GM23338 (cell line): ENCODE results near the gene KBTBD12. TPM values are rescaled to one million over a fixed set of nuclear protein-coding genes. Genes with fewer than 3 reads are reported as not detected.

Experiments used
- ATAC-seq: fragments of 200-7000 bp; cut with Tn5 transposase; 3 replicates; pipeline ENCODE4 v1.9.1; 2020
- DNase-seq: peaks from one replicate; pipeline ENCODE4 v3.0.0-alpha.2; 2015; ENCODE audit warnings: low spot score
- H2AFZ ChIP-seq: fragments of 200-600 bp; sonication (generic); 2 replicates; pipeline ENCODE4 v1.8.0; 2016; ENCODE audit warnings: antibody characterized with exemption, mild to moderate bottlenecking, moderate library complexity
- H3F3A ChIP-seq: fragments of 200-600 bp; sonication (generic); replicated peaks from 2 replicates; pipeline ENCODE4 v1.8.0; 2017; ENCODE audit warnings: antibody characterized with exemption, mixed run types, low read depth
- H3K27ac ChIP-seq: fragments of 200-600 bp; sonication (generic); 2 replicates; pipeline ENCODE4 v1.6.1; 2016; ENCODE audit warnings: low read depth
- H3K27me3 ChIP-seq: fragments of 200-600 bp; sonication (generic); 2 replicates; pipeline ENCODE4 v1.8.0; 2016; ENCODE audit warnings: mild to moderate bottlenecking, mixed run types, moderate library complexity; ENCODE audit not compliant: insufficient read depth
- H3K36me3 ChIP-seq: fragments of 200-600 bp; sonication (generic); 2 replicates; pipeline ENCODE4 v1.8.0; 2016; ENCODE audit warnings: mild to moderate bottlenecking; ENCODE audit not compliant: insufficient read depth
- H3K4me1 ChIP-seq: fragments of 200-600 bp; sonication (generic); 2 replicates; pipeline ENCODE4 v1.8.0; 2016; ENCODE audit warnings: mild to moderate bottlenecking, moderate library complexity; ENCODE audit not compliant: insufficient read depth
- H3K4me2 ChIP-seq: fragments of 200-600 bp; sonication (generic); 2 replicates; pipeline ENCODE4 v1.7.1; 2017; ENCODE audit warnings: mixed run types
- H3K4me3 ChIP-seq: fragments of 200-600 bp; sonication (generic); 2 replicates; pipeline ENCODE4 v1.6.1; 2016; ENCODE audit warnings: mixed run types
- H3K79me2 ChIP-seq: fragments of 200-600 bp; sonication (generic); replicated peaks from 2 replicates; pipeline ENCODE4 v1.8.0; 2017; ENCODE audit warnings: mild to moderate bottlenecking; ENCODE audit not compliant: insufficient read depth
- H3K9me2 ChIP-seq: fragments of 200-600 bp; sonication (generic); 2 replicates; pipeline ENCODE4 v1.8.0; 2017; ENCODE audit not compliant: insufficient read depth
- H4K20me1 ChIP-seq: fragments of 200-600 bp; sonication (generic); replicated peaks from 2 replicates; pipeline ENCODE4 v1.8.0; 2017; ENCODE audit warnings: mild to moderate bottlenecking; ENCODE audit not compliant: insufficient read depth
- H3K27ac Mint-ChIP-seq: 2 replicates; pipeline ENCODE4 v1.8.0; 2020; ENCODE audit warnings: inconsistent platforms, mild to moderate bottlenecking, moderate library complexity, mixed read lengths
- H3K27me3 Mint-ChIP-seq: 3 replicates; pipeline ENCODE4 v1.8.0; 2022; ENCODE audit warnings: low read depth, mild to moderate bottlenecking, moderate library complexity, mixed read lengths, inconsistent platforms; ENCODE audit not compliant: insufficient read depth, poor library complexity
- H3K36me3 Mint-ChIP-seq: 3 replicates; pipeline ENCODE4 v1.8.0; 2021; ENCODE audit warnings: low read depth, mild to moderate bottlenecking, inconsistent platforms, moderate library complexity, mixed read lengths
- H3K4me1 Mint-ChIP-seq: 3 replicates; pipeline ENCODE4 v1.8.0; 2020; ENCODE audit warnings: mild to moderate bottlenecking, inconsistent platforms, mixed read lengths
- H3K4me3 Mint-ChIP-seq: 3 replicates; pipeline ENCODE4 v1.8.0; 2021; ENCODE audit warnings: moderate library complexity, mild to moderate bottlenecking, inconsistent platforms, mixed read lengths
- H3K9me3 Mint-ChIP-seq: 3 replicates; pipeline ENCODE4 v1.8.0; 2020; ENCODE audit warnings: moderate library complexity, mild to moderate bottlenecking, inconsistent platforms, mixed read lengths
- CREB1 ChIP-seq: fragments of 250-450 bp; sonication (Bioruptor Pico); IDR thresholded peaks from 2 replicates; pipeline ENCODE4 v1.5.0; 2020; ENCODE audit warnings: low read depth, mild to moderate bottlenecking, moderate library complexity
- EZH2 ChIP-seq: fragments of 200-600 bp; sonication (generic); IDR thresholded peaks from one replicate; pipeline ENCODE4 v1.8.0; 2017; ENCODE audit warnings: antibody characterized with exemption, mild to moderate bottlenecking, low read depth; ENCODE audit not compliant: unreplicated experiment
- EZH2phosphoT487 ChIP-seq: fragments of 200-600 bp; sonication (generic); IDR thresholded peaks from one replicate; pipeline ENCODE4 v1.8.1; 2018; ENCODE audit warnings: antibody characterized with exemption; ENCODE audit not compliant: unreplicated experiment
- JUNB ChIP-seq: IDR thresholded peaks from one replicate; pipeline ENCODE4 v1.6.1; 2016; ENCODE audit warnings: antibody characterized with exemption; ENCODE audit not compliant: unreplicated experiment
- NANOG ChIP-seq: IDR thresholded peaks from 2 replicates; pipeline ENCODE4 v1.6.1; 2016; ENCODE audit warnings: antibody characterized with exemption, borderline replicate concordance
- POLR2AphosphoS5 ChIP-seq: IDR thresholded peaks from 2 replicates; pipeline ENCODE4 v1.6.1; 2016; ENCODE audit warnings: antibody characterized with exemption, low read depth
- ZNF114 ChIP-seq: fragments of 250-450 bp; sonication (Bioruptor Pico); IDR thresholded peaks from 2 replicates; pipeline ENCODE4 v1.5.0; 2020; ENCODE audit warnings: mild to moderate bottlenecking, moderate library complexity
- ZNF331 ChIP-seq: fragments of 250-450 bp; sonication (Bioruptor Pico); IDR thresholded peaks from 2 replicates; pipeline ENCODE4 v1.5.0; 2020; ENCODE audit warnings: low read depth, mild to moderate bottlenecking, moderate library complexity
- polyA plus RNA-seq: library from polyadenylated mRNA; unstranded; fragments of >200 nt; fragmentation: Nextera tagmentation; extraction: Ambion mirVana; gene quantifications from 2 replicates; pipeline ENCODE4 v1.2.1, GENCODE V29; 2016
- total RNA-seq: library from RNA; depleted of rRNA; stranded (reverse); fragments of >200 nt; shearing (Covaris generic); gene quantifications from 2 replicates; pipeline ENCODE4 v1.2.3, GENCODE V29; 2014
- TF ChIP-seq, protein P1 (sequence below), 2 experiments: fragments of 200-600 bp in 1 of 2; sonication (generic) in 1 of 2; conservative IDR thresholded peaks; 2 replicates each; pipeline versions ENCODE4 v1.5.1 to v1.6.1; 2016 to 2017; ENCODE audit warnings: antibody characterized with exemption in 2 of 2, low read depth in 2 of 2, mild to moderate bottlenecking in 2 of 2, moderate library complexity in 1 of 2
- TF ChIP-seq, protein P2 (sequence below): IDR thresholded peaks from 2 replicates; pipeline ENCODE4 v1.6.1; 2016; ENCODE audit warnings: antibody characterized with exemption
- TF ChIP-seq, protein P3 (sequence below): fragments of 250-450 bp; sonication (Bioruptor Pico); IDR thresholded peaks from 2 replicates; pipeline ENCODE4 v1.5.0; 2020; ENCODE audit warnings: mild to moderate bottlenecking, moderate library complexity

The KBTBD12 gene
- total and polyA plus RNA-seq, 2 experiments from 2014 or later, result 0.53 to 0.69 TPM

DNA sequence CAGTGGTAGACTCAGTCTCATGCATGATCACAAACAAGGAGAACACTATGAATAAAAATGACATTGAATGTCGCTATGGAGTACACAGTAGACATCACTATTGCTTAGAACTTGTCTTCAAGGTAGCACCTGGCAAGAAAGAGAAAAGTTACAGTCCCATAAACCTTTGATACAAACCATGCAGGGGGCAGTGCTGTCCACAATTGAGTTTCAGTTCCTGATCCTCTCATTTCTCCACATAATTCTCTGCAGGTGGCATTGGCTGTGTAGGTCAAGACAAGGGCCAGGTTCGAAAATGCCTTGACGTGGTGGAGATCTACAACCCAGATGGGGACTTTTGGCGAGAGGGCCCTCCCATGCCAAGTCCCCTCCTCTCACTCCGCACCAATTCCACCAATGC lies 47.9 kb downstream of the KBTBD12 start (continued):
- TF ChIP-seq, protein P1, sequence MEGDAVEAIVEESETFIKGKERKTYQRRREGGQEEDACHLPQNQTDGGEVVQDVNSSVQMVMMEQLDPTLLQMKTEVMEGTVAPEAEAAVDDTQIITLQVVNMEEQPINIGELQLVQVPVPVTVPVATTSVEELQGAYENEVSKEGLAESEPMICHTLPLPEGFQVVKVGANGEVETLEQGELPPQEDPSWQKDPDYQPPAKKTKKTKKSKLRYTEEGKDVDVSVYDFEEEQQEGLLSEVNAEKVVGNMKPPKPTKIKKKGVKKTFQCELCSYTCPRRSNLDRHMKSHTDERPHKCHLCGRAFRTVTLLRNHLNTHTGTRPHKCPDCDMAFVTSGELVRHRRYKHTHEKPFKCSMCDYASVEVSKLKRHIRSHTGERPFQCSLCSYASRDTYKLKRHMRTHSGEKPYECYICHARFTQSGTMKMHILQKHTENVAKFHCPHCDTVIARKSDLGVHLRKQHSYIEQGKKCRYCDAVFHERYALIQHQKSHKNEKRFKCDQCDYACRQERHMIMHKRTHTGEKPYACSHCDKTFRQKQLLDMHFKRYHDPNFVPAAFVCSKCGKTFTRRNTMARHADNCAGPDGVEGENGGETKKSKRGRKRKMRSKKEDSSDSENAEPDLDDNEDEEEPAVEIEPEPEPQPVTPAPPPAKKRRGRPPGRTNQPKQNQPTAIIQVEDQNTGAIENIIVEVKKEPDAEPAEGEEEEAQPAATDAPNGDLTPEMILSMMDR (conservative IDR thresholded peaks at IDR 0.05; ENCODE audit: low read depth in 2 of 2), result no peak
- no peak for TF ChIP-seq EZH2phosphoT487
- TF ChIP-seq NANOG, result no peak
- no peak for TF ChIP-seq ZNF331 (CRISPR knock-in tag)
- no peak for TF ChIP-seq ZNF114 (CRISPR knock-in tag)
- TF ChIP-seq EZH2, result no peak
- TF ChIP-seq POLR2AphosphoS5, result no peak
- TF ChIP-seq JUNB, result no peak
- TF ChIP-seq, protein P2, sequence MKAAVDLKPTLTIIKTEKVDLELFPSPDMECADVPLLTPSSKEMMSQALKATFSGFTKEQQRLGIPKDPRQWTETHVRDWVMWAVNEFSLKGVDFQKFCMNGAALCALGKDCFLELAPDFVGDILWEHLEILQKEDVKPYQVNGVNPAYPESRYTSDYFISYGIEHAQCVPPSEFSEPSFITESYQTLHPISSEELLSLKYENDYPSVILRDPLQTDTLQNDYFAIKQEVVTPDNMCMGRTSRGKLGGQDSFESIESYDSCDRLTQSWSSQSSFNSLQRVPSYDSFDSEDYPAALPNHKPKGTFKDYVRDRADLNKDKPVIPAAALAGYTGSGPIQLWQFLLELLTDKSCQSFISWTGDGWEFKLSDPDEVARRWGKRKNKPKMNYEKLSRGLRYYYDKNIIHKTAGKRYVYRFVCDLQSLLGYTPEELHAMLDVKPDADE, result no peak

DNA sequence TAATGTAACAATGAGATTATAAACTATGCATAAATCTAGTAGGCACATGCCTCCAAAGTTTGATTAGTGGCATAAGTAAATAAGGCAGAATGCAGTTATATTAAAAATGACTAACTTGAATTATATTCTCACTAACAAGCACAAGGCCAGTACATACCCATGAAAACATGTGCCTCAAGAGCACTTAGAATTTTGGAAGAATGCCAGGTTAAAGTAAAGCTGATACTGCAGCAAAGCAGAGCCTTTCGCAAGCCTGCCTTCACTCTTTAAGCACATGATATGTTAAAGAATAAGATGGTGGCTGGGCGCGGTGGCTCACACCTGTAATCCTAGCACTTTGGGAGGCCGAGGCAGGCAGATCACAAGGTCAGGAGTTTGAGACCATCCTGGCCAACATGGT lies 49.0 kb downstream of the KBTBD12 start:
- Histone ChIP-seq H3K27ac (no peak overlapping the region), H3K4me2 (no peak overlapping the region), H3K27me3 (no peaks in the 10 kb centered on the region), H3F3A (no peaks in the 10 kb centered on the region), H3K36me3 (no peaks in the 10 kb centered on the region), H4K20me1 (no peaks in the 10 kb centered on the region), H3K4me3 (no peak overlapping the region), H3K4me1 (peaks cover 6% of the 10 kb centered on the region), H3K79me2 (no peaks in the 10 kb centered on the region), H3K9me2 (no peaks in the 10 kb centered on the region), H2AFZ (no peak overlapping the region)
- Mint-ChIP-seq H3K27ac (no peak overlapping the region), H3K4me1 (peaks cover 10% of the 10 kb centered on the region; the same call in 2 of the 3 replicates), H3K9me3 (peaks cover 2% of the 10 kb centered on the region; the same call in 1 of the 3 replicates), H3K36me3 (no peaks in the 10 kb centered on the region), H3K27me3 (no peaks in the 10 kb centered on the region), H3K4me3 (no peak overlapping the region)
- ATAC-seq (no peak), DNase-seq (no peak)
- TF ChIP-seq, protein P3, sequence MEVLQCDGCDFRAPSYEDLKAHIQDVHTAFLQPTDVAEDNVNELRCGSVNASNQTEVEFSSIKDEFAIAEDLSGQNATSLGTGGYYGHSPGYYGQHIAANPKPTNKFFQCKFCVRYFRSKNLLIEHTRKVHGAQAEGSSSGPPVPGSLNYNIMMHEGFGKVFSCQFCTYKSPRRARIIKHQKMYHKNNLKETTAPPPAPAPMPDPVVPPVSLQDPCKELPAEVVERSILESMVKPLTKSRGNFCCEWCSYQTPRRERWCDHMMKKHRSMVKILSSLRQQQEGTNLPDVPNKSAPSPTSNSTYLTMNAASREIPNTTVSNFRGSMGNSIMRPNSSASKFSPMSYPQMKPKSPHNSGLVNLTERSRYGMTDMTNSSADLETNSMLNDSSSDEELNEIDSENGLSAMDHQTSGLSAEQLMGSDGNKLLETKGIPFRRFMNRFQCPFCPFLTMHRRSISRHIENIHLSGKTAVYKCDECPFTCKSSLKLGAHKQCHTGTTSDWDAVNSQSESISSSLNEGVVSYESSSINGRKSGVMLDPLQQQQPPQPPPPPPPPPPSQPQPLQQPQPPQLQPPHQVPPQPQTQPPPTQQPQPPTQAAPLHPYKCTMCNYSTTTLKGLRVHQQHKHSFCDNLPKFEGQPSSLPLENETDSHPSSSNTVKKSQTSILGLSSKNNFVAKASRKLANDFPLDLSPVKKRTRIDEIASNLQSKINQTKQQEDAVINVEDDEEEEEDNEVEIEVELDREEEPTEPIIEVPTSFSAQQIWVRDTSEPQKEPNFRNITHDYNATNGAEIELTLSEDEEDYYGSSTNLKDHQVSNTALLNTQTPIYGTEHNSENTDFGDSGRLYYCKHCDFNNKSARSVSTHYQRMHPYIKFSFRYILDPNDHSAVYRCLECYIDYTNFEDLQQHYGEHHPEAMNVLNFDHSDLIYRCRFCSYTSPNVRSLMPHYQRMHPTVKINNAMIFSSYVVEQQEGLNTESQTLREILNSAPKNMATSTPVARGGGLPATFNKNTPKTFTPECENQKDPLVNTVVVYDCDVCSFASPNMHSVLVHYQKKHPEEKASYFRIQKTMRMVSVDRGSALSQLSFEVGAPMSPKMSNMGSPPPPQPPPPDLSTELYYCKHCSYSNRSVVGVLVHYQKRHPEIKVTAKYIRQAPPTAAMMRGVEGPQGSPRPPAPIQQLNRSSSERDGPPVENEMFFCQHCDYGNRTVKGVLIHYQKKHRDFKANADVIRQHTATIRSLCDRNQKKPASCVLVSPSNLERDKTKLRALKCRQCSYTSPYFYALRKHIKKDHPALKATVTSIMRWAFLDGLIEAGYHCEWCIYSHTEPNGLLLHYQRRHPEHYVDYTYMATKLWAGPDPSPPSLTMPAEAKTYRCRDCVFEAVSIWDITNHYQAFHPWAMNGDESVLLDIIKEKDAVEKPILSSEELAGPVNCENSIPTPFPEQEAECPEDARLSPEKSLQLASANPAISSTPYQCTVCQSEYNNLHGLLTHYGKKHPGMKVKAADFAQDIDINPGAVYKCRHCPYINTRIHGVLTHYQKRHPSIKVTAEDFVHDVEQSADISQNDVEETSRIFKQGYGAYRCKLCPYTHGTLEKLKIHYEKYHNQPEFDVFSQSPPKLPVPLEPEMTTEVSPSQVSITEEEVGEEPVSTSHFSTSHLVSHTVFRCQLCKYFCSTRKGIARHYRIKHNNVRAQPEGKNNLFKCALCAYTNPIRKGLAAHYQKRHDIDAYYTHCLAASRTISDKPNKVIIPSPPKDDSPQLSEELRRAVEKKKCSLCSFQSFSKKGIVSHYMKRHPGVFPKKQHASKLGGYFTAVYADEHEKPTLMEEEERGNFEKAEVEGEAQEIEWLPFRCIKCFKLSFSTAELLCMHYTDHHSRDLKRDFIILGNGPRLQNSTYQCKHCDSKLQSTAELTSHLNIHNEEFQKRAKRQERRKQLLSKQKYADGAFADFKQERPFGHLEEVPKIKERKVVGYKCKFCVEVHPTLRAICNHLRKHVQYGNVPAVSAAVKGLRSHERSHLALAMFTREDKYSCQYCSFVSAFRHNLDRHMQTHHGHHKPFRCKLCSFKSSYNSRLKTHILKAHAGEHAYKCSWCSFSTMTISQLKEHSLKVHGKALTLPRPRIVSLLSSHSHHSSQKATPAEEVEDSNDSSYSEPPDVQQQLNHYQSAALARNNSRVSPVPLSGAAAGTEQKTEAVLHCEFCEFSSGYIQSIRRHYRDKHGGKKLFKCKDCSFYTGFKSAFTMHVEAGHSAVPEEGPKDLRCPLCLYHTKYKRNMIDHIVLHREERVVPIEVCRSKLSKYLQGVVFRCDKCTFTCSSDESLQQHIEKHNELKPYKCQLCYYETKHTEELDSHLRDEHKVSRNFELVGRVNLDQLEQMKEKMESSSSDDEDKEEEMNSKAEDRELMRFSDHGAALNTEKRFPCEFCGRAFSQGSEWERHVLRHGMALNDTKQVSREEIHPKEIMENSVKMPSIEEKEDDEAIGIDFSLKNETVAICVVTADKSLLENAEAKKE, result no peak
- no peak for TF ChIP-seq ZNF331 (CRISPR knock-in tag)
- TF ChIP-seq POLR2AphosphoS5, result no peak
- TF ChIP-seq, protein P1 (conservative IDR thresholded peaks at IDR 0.05; ENCODE audit: low read depth in 2 of 2), result no peak
- no peak for TF ChIP-seq ZNF114 (CRISPR knock-in tag)
- TF ChIP-seq EZH2phosphoT487, result no peak
- TF ChIP-seq CREB1 (CRISPR knock-in tag), result no peak
